CD4-positive, alpha-beta T cell (primary cell): ENCODE data around the gene MS4A6A. TPM values are rescaled to one million over a fixed set of nuclear protein-coding genes. Genes with fewer than 3 reads are reported as not detected.

Experiments
- ATAC-seq: fragments of 200-7000 bp; cut with Tn5 transposase; one replicate; pipeline ENCODE4 v1.10.0; 2022; ENCODE audit warnings: mild to moderate bottlenecking; ENCODE audit not compliant: poor library complexity
- CTCF ChIA-PET: fragments of 350-600 bp; sonication (Branson Sonifier 250); formaldehyde crosslinking; loops from one replicate; lab custom pipeline; 2021; ENCODE audit warnings: antibody characterized with exemption, inconsistent platforms; lab: Charles Lee
- POLR2A ChIA-PET: fragments of 350-600 bp; sonication (Branson Sonifier 250); formaldehyde crosslinking; loops from one replicate; lab custom pipeline; 2021; ENCODE audit warnings: antibody characterized with exemption, inconsistent platforms; lab: Charles Lee
- DNase-seq, 14 experiments: peaks; one replicate each; pipeline ENCODE4 v3.0.0-alpha.2; 2013 to 2020; ENCODE audit warnings: mixed read lengths in 2 of 14
- H3K27ac ChIP-seq, 2 donors: one replicate each; pipeline versions ENCODE4 v1.5.1 to v1.7.0; 2013; ENCODE audit warnings: low read length in 2 of 2, low read depth in 1 of 2, mild to moderate bottlenecking in 1 of 2
- H3K27me3 ChIP-seq, 2 experiments: 1 replicate in 1 of 2; 2 replicates in 1 of 2; pipeline versions ENCODE4 v1.6.1 to v1.7.0; 2013; ENCODE audit warnings: low read length in 2 of 2, control low read depth in 1 of 2, mild to moderate bottlenecking in 1 of 2, moderate library complexity in 1 of 2; ENCODE audit not compliant: insufficient read depth in 2 of 2, control insufficient read depth in 1 of 2
- H3K36me3 ChIP-seq: one replicate; pipeline ENCODE4 v1.6.1; 2013; ENCODE audit warnings: low read length, control low read depth; ENCODE audit not compliant: insufficient read depth
- H3K4me1 ChIP-seq: one replicate; pipeline ENCODE4 v1.6.1; 2013; ENCODE audit warnings: low read length, control low read depth; ENCODE audit not compliant: insufficient read depth
- H3K4me3 ChIP-seq: one replicate; pipeline ENCODE4 v1.5.1; 2013; ENCODE audit warnings: mild to moderate bottlenecking, low read length, moderate library complexity
- H3K9me3 ChIP-seq, 2 experiments: 1 replicate in 1 of 2; 2 replicates in 1 of 2; pipeline versions ENCODE4 v1.6.1 to v1.7.0; 2013; ENCODE audit warnings: low read length in 2 of 2, mild to moderate bottlenecking in 2 of 2, control low read depth in 1 of 2, moderate library complexity in 1 of 2; ENCODE audit not compliant: control insufficient read depth in 1 of 2, insufficient read depth in 1 of 2
- H3K27ac Mint-ChIP-seq: one replicate; pipeline ENCODE4 v1.8.0; 2020; ENCODE audit warnings: mixed read lengths
- H3K27me3 Mint-ChIP-seq: one replicate; pipeline ENCODE4 v1.8.0; 2021; ENCODE audit warnings: mixed read lengths
- H3K36me3 Mint-ChIP-seq: one replicate; pipeline ENCODE4 v1.8.0; 2021; ENCODE audit warnings: low read depth, mixed read lengths
- H3K4me1 Mint-ChIP-seq: one replicate; pipeline ENCODE4 v1.8.0; 2021; ENCODE audit warnings: low read depth, mixed read lengths
- H3K4me3 Mint-ChIP-seq: one replicate; pipeline ENCODE4 v1.8.0; 2020; ENCODE audit warnings: mild to moderate bottlenecking, mixed read lengths
- H3K9me3 Mint-ChIP-seq: one replicate; pipeline ENCODE4 v1.8.0; 2020; ENCODE audit warnings: mixed read lengths
- intact Hi-C, 2 experiments: fragments of 100-400 bp; cut with DNase I in 1 of 2; cut with micrococcal nuclease in 1 of 2; formaldehyde crosslinking; loops; one replicate each; pipeline versions ENCODE4 v1.15.1 to v1.9.0; 2023 to 2025; cut with DNase I, micrococcal nuclease
- total RNA-seq, 174 experiments: library from RNA in 2 of 174; stranded (reverse) in 2 of 174; gene quantifications; one replicate each; pipeline ENCODE4 v1.2.3 and lab custom pipeline; 2021 to 2026
- TF ChIP-seq, protein P1 (sequence below): fragments of 200-600 bp; IDR thresholded peaks from one replicate; pipeline ENCODE4 v1.8.0; 2022; ENCODE audit warnings: antibody characterized with exemption, mild to moderate bottlenecking

Gene MS4A6A
- total RNA-seq, 2 experiments from 2014 or later, result 3.3 TPM

DNA sequence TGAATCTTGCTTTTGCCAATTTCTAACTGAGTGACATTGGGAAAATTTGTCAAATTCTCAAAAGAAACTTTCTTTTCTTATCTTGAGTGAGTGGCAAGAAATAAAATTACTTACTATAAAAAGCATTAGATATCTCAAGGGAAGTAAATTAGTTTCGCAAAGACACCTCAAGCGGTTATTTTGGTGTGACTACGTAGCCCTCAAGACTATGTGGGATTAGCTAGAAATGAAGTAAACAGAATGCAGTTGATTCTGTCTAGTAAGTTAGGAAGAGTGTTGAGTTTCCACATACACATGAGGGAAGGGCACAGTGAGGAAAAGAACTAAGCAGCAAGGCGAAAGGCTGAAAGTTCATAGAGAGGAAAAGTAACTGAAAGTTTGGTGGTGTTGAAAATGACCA lies 28.3 kb upstream of the MS4A6A start:
- Mint-ChIP-seq H3K27me3 (peaks cover 20% of the 10 kb centered on the region), H3K36me3 (no peaks in the 10 kb centered on the region), H3K9me3 (no peaks in the 10 kb centered on the region), H3K4me1 (no peaks in the 10 kb centered on the region), H3K4me3 (no peak overlapping the region), H3K27ac (no peak overlapping the region)
- POLR2A ChIA-PET, result no interaction called here
- DNase-seq (no peak), ATAC-seq (no peak)
- H3K9me3 ChIP-seq, result no peaks in the 10 kb centered on the region
- no peak overlapping the region for H3K27ac ChIP-seq
- TF ChIP-seq, protein P1, sequence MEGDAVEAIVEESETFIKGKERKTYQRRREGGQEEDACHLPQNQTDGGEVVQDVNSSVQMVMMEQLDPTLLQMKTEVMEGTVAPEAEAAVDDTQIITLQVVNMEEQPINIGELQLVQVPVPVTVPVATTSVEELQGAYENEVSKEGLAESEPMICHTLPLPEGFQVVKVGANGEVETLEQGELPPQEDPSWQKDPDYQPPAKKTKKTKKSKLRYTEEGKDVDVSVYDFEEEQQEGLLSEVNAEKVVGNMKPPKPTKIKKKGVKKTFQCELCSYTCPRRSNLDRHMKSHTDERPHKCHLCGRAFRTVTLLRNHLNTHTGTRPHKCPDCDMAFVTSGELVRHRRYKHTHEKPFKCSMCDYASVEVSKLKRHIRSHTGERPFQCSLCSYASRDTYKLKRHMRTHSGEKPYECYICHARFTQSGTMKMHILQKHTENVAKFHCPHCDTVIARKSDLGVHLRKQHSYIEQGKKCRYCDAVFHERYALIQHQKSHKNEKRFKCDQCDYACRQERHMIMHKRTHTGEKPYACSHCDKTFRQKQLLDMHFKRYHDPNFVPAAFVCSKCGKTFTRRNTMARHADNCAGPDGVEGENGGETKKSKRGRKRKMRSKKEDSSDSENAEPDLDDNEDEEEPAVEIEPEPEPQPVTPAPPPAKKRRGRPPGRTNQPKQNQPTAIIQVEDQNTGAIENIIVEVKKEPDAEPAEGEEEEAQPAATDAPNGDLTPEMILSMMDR, result no peak
- H3K4me1 ChIP-seq, result no peaks in the 10 kb centered on the region
- CTCF ChIA-PET, result no interaction called here
- H3K4me3 ChIP-seq, result no peak overlapping the region
- intact Hi-C loops, result no loop called here
- H3K36me3 ChIP-seq, result no peaks in the 10 kb centered on the region
- no peaks in the 10 kb centered on the region for H3K27me3 ChIP-seq

GRCh38 chr11:60209977-60210376 lies 27.1 kb upstream of the MS4A6A start:
- no peaks in the 10 kb centered on the region for H3K27me3 ChIP-seq
- no peak for DNase-seq
- H3K4me1 Mint-ChIP-seq, result no peaks in the 10 kb centered on the region
- ATAC-seq, result no peak
- no peak overlapping the region for H3K27ac ChIP-seq
- no peaks in the 10 kb centered on the region for H3K4me1 ChIP-seq
- no peaks in the 10 kb centered on the region for H3K36me3 ChIP-seq
- H3K4me3 ChIP-seq, result no peak overlapping the region
- POLR2A ChIA-PET, result no interaction called here
- TF ChIP-seq, protein P1, result no peak
- intact Hi-C loops, result no loop called here
- H3K4me3 Mint-ChIP-seq, result no peak overlapping the region
- H3K9me3 ChIP-seq, result no peaks in the 10 kb centered on the region
- CTCF ChIA-PET, result no interaction called here
- H3K36me3 Mint-ChIP-seq, result no peaks in the 10 kb centered on the region
- no peaks in the 10 kb centered on the region for H3K9me3 Mint-ChIP-seq
- no peak overlapping the region for H3K27ac Mint-ChIP-seq
- peaks cover 15% of the 10 kb centered on the region for H3K27me3 Mint-ChIP-seq

- DNase-seq (no peak), ATAC-seq (no peak)
- TF ChIP-seq, protein P1, result no peak
- H3K27ac ChIP-seq, result no peak overlapping the region
- H3K27ac Mint-ChIP-seq, result no peak overlapping the region
- H3K36me3 Mint-ChIP-seq, result no peaks in the 10 kb centered on the region
- peaks cover 15% of the 10 kb centered on the region for H3K27me3 Mint-ChIP-seq
- H3K9me3 Mint-ChIP-seq, result no peaks in the 10 kb centered on the region
- H3K36me3 ChIP-seq, result no peaks in the 10 kb centered on the region
- CTCF ChIA-PET, result no interaction called here
- H3K4me1 ChIP-seq, result no peaks in the 10 kb centered on the region
- H3K9me3 ChIP-seq, result no peaks in the 10 kb centered on the region
- H3K27me3 ChIP-seq, result no peaks in the 10 kb centered on the region
- H3K4me3 Mint-ChIP-seq, result no peak overlapping the region
- intact Hi-C loops, result no loop called here
- POLR2A ChIA-PET, result no interaction called here
- H3K4me1 Mint-ChIP-seq, result no peaks in the 10 kb centered on the region
- no peak overlapping the region for H3K4me3 ChIP-seq
These were observed 26.1 kb upstream of the MS4A6A start for GRCh38 chr11:60208951-60209350.
